ENCODE data around the gene CHD9. TPM values are rescaled to one million over a fixed set of nuclear protein-coding genes. Genes with fewer than 3 reads are reported as not detected.
"Not testable (repeated sequence)": the region's sequence is repeated elsewhere in the genome, so short reads cannot be mapped to it uniquely, and the experiment has no call there.

The CHD9 gene
- total RNA-seq, 4 donors from 2014 or later = 82.2 to 114 (median 91.3) TPM

- Histone ChIP-seq H3K36me3 (no peaks in the 10 kb centered on the region), H3K4me1 (peaks cover 0 to 17% (median 2%) of the 10 kb centered on the region in 4 donors), H3K4me3 (no peak overlapping the region), H3K9me3 (no peaks in the 10 kb centered on the region), H3K27me3 (no peaks in the 10 kb centered on the region), H3K27ac (no peak overlapping the region)
- 84 to 86% methylated on average over 6 of the region's 6 CpGs for WGBS, 2 donors
- no peak for TF ChIP-seq EP300 (IDR thresholded peaks at IDR 0.05)
- TF ChIP-seq POLR2A (IDR thresholded peaks at IDR 0.05) = no peak
- TF ChIP-seq, protein P1, sequence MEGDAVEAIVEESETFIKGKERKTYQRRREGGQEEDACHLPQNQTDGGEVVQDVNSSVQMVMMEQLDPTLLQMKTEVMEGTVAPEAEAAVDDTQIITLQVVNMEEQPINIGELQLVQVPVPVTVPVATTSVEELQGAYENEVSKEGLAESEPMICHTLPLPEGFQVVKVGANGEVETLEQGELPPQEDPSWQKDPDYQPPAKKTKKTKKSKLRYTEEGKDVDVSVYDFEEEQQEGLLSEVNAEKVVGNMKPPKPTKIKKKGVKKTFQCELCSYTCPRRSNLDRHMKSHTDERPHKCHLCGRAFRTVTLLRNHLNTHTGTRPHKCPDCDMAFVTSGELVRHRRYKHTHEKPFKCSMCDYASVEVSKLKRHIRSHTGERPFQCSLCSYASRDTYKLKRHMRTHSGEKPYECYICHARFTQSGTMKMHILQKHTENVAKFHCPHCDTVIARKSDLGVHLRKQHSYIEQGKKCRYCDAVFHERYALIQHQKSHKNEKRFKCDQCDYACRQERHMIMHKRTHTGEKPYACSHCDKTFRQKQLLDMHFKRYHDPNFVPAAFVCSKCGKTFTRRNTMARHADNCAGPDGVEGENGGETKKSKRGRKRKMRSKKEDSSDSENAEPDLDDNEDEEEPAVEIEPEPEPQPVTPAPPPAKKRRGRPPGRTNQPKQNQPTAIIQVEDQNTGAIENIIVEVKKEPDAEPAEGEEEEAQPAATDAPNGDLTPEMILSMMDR (IDR thresholded peaks at IDR 0.05) = no peak
- no peak for DNase-seq (ENCODE audit: low spot score in 2 of 2)
Observed at GRCh38 chr16:53036066-53036465, 18.7 kb upstream of the CHD9 start.

DNA sequence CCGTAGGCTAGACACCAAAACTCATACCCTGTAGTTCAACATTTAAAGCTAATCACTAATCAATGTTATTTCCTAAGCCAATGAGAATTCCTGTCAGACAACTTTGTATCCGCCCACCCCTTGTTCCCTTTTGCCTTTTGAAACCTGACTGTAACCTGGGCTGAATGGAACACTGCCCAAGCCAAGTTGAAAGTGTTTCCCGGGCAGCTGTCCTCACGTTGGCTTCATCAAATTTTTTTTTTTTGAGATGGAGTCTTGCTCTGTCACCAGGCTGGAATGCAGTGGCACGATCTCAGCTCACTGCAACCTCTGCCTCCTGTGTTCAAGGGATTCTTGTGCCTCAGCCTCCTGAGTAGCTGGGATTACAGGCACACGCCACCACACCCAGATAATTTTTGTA lies 18.1 kb upstream of the CHD9 start:
- 74 to 79% methylated on average over 6 of the region's 6 CpGs for WGBS, 2 donors
- not testable (repeated sequence) for H3K9me3 ChIP-seq; H3K36me3 ChIP-seq; H3K27ac ChIP-seq; H3K4me3 ChIP-seq; DNase-seq (ENCODE audit: low spot score in 2 of 2); H3K27me3 ChIP-seq
- H3K4me1 ChIP-seq = peaks cover 0 to 19% (median 6%) of the 10 kb centered on the region in 4 donors

DNA sequence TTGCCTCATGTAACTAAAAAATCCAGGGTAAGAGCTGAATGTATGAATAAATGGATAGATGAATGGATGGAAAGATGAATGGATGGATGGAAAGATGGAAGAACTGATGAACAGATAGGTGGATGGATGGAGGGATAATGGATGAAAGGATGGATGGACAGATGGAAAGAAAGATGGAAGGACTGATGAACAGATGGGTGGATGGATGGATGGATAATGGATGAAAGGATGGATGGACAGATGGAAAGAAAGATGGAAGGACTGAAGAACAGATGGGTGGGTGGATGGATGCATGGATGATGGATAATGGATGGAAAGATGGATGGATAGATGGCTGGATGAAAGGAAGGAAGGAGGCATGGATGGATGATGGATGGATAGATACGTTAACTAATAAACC lies 14.0 kb upstream of the CHD9 start:
- H3K4me1 ChIP-seq = peaks cover 0 to 40% (median 10%) of the 10 kb centered on the region in 4 donors
- no peak overlapping the region for H3K4me3 ChIP-seq
- no peaks in the 10 kb centered on the region for H3K9me3 ChIP-seq
- H3K36me3 ChIP-seq = no peaks in the 10 kb centered on the region
- H3K27me3 ChIP-seq = peaks cover 0 to 4% of the 10 kb centered on the region in 2 donors
- DNase-seq (ENCODE audit: low spot score in 2 of 2) = no peak
- peak overlapping the region in 1 of 4 donors; percentile 67 for H3K27ac ChIP-seq
- TF ChIP-seq EP300 (IDR thresholded peaks at IDR 0.05) (no peak), POLR2A (IDR thresholded peaks at IDR 0.05) (no peak)
- TF ChIP-seq, protein P1 (IDR thresholded peaks at IDR 0.05) = no peak
- WGBS, 2 donors = 67 to 69% methylated on average over 1 of the region's 1 CpG

DNA sequence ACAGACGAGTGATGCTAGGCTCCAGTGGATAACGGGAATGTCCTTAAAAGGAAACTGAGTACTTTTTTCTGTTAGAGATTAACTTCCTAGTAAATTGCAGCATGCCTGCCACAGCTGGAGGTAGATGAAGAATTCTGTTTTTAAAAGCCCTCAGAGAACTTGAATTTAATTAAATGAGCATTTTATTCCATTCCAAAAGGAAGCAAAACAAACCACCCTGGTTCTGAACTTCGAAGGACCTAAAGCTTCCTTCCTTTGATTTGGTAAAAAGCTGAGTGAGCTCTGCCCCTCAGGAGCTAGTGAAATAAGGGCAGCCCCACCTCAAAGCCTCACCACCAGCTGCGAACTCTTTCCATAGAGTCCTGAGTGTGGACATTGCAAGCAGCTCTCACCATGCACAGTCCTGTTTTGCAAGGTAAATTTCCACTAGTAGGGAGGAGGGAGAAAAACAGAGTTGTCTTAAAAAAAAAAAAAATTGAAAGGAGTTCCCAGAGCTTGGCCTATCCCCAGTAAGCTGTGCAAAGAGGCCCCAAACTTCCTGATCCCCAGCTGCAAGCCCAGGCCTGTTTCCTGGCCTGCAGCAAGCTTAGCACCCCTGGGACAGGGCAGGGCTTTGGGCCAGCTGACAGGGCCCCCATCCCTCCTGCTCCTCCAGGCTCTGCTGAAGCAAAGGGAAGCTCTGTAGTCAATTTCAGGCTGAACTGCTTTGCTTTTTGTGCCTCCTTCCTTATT lies 13.3 kb upstream of the CHD9 start:
- Histone ChIP-seq H3K27ac (peak overlapping the region in 3 of 4 donors; percentile 8 to 78 (median 67)), H3K27me3 (peaks cover 0 to 4% of the 10 kb centered on the region in 2 donors), H3K9me3 (no peaks in the 10 kb centered on the region), H3K4me3 (peak overlapping the region in 1 of 4 donors; percentile 40), H3K36me3 (no peaks in the 10 kb centered on the region), H3K4me1 (peaks cover 0 to 40% (median 10%) of the 10 kb centered on the region in 4 donors)
- TF ChIP-seq POLR2A (IDR thresholded peaks at IDR 0.05) (no peak), EP300 (IDR thresholded peaks at IDR 0.05) (no peak)
- TF ChIP-seq, protein P1 (IDR thresholded peaks at IDR 0.05) = no peak
- DNase-seq (ENCODE audit: low spot score in 2 of 2) = peak; percentile 52 to 57
- WGBS, 2 donors = 35 to 39% methylated on average over 4 of the region's 4 CpGs

DNA sequence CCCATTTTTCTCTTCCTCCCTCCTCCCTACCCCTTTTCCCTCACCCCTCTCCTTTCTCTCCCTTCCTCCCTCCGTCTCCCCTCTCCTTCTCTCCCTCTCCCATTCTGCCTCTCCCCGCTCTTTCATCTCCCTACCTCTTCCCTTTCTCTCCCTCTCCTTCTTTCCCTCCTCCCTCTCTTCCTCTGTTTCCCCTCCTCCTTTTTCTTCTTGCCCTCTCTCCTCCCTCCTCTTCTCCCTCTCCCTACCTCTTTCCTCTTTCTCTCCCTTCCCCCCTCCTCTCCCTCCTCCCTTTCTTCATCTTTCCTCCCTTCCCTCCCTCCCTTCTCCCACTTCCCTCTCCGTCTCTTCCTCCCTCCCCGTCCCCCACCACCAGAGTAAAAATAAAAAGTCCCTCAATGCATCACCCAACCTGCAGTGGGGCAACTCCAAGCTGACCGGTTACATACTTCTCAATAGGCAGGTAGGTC lies 12.5 kb upstream of the CHD9 start:
- H3K36me3 ChIP-seq = no peaks in the 10 kb centered on the region
- TF ChIP-seq EP300 (IDR thresholded peaks at IDR 0.05) (no peak), POLR2A (IDR thresholded peaks at IDR 0.05) (no peak)
- TF ChIP-seq, protein P1 (IDR thresholded peaks at IDR 0.05) = no peak
- 33 to 40% methylated on average over 5 of the region's 5 CpGs for WGBS, 2 donors

More for the DNA sequence above, 12.5 kb upstream of the CHD9 start:
- Histone ChIP-seq H3K9me3 (no peaks in the 10 kb centered on the region), H3K4me3 (peak overlapping the region in 1 of 4 donors; percentile 40), H3K4me1 (peaks cover 0 to 40% (median 10%) of the 10 kb centered on the region in 4 donors), H3K27ac (peak overlapping the region in 3 of 4 donors; percentile 8 to 78 (median 67)), H3K27me3 (peaks cover 0 to 4% of the 10 kb centered on the region in 2 donors)
- no peak for DNase-seq (ENCODE audit: low spot score in 2 of 2)
